GM12892 (cell line): ENCODE results near the gene DNAH11.

Experiments
- POLR2A ChIP-seq: IDR thresholded peaks from 2 replicates; pipeline ENCODE4 v1.6.1; 2011; ENCODE audit warnings: low read depth, low read length, control low read depth
- POLR2AphosphoS5 ChIP-seq: IDR thresholded peaks from 2 replicates; pipeline ENCODE4 v1.6.1; 2011; ENCODE audit warnings: low read depth, low read length, control low read depth
- TAF1 ChIP-seq: IDR thresholded peaks from 2 replicates; pipeline ENCODE4 v1.6.1; 2011; ENCODE audit warnings: low read depth, mild to moderate bottlenecking, control low read depth, low read length, borderline replicate concordance

- TF ChIP-seq POLR2A (no peak), POLR2AphosphoS5 (no peak), TAF1 (no peak)
These were observed 223.4 kb downstream of the DNAH11 start for GRCh38 chr7:21766218-21766617.
